Body of pancreas (tissue), 4 donors: Measurements from ENCODE around the gene MVB12B. TPM values are rescaled to one million over a fixed set of nuclear protein-coding genes. Genes with fewer than 3 reads are reported as not detected.

ENCODE experiments used
- ATAC-seq: fragments of 150-250 bp; one replicate; pipeline ENCODE4 v1.9.1; 2016
- DNase-seq, 4 donors: peaks; one replicate each; pipeline ENCODE4 v3.0.0-alpha.2; 2019
- H3K27ac ChIP-seq, 4 donors: fragments of 200-600 bp; sonication (generic); 1 replicate in 3 of 4; 2 replicates in 1 of 4; pipeline versions ENCODE4 v1.5.1 to v1.6.1; 2016 to 2019; ENCODE audit warnings: mild to moderate bottlenecking in 1 of 4, mixed read lengths in 1 of 4, moderate library complexity in 1 of 4
- H3K27me3 ChIP-seq, 2 donors: fragments of 200-600 bp; sonication (generic); one replicate each; pipeline ENCODE4 v1.6.0; 2016; ENCODE audit warnings: mild to moderate bottlenecking in 1 of 2
- H3K36me3 ChIP-seq, 2 donors: fragments of 200-600 bp; sonication (generic); replicated peaks in 1 of 2; 2 replicates each; pipeline ENCODE4 v1.5.1; 2016; ENCODE audit warnings: low read depth in 2 of 2; ENCODE audit not compliant: insufficient read depth in 1 of 2
- H3K4me1 ChIP-seq: fragments of 200-600 bp; sonication (generic); one replicate; pipeline ENCODE4 v1.6.0; 2016
- H3K4me3 ChIP-seq, 2 donors: fragments of 200-600 bp; sonication (generic); 1 replicate in 1 of 2; 2 replicates in 1 of 2; pipeline ENCODE4 v1.5.1; 2016 to 2019
- H3K9me3 ChIP-seq, 3 donors: fragments of 200-600 bp; sonication (generic); 1 replicate in 2 of 3; 2 replicates in 1 of 3; pipeline ENCODE4 v1.5.1; 2016
- POLR2A ChIP-seq, 3 donors: fragments of 450-650 bp; IDR thresholded peaks; one replicate each; pipeline ENCODE4 v1.6.1; 2016; ENCODE audit warnings: antibody characterized with exemption in 3 of 3, mild to moderate bottlenecking in 2 of 3
- WGBS, 2 donors: methylation state at CpG; one replicate each; pipeline ENCODE4 v1.1.5; 2017; 5-methylcytosine and 5-hydroxymethylcytosine counted together
- intact Hi-C: fragments of 100-400 bp; cut with DNase I; formaldehyde crosslinking; loops from one replicate; pipeline ENCODE4 v1.15.1; 2023
- total RNA-seq, 2 donors: library from RNA; depleted of rRNA; stranded (reverse); fragments of >200 nt; gene quantifications; one replicate each; pipeline ENCODE4 v1.1.0, GENCODE V29; 2016
- TF ChIP-seq, protein P1 (sequence below), 7 experiments: fragments of 450-650 bp in 4 of 7; fragments of 200-600 bp in 3 of 7; sonication (generic) in 3 of 7; IDR thresholded peaks; one replicate each; pipeline ENCODE4 v1.5.1; 2016 to 2019; ENCODE audit warnings: antibody characterized with exemption in 7 of 7

Gene MVB12B
- total RNA-seq, 2 donors from 2014 or later: 5.2 to 9.9 TPM

DNA sequence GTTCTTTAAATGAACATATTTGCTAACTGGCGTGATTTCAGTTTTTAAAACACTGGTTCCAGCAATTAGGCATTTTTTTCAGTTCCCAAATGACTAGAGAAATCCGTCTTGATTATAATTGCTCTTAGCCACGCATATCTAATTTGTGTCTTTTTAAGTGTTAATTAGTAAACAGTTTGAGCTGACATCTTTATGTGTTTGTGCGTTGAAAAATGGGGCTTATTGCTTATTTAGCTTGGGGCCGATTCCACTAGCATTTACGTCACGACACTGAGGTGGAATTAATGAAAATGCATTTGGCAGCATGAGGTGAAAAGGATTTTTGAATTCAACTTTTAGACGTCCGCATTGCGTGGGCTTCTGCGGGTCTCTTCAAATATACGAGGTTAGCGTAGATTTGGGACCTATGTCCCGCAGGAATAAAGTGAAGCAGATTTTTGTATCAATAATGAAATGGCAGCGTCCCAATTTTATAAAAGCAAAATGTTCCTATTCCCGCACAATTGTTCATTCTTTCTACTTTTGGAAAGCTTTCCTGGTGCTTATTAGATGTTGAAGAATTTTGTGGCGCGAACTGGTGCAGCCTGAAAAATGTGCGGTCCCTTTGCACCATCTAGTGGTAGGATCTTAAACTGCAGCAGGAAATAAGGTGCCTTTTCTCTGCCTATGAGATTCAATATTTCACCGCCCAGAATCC, 164.4 kb downstream of the MVB12B start:
- H3K9me3 ChIP-seq: no peaks in the 10 kb centered on the region
- WGBS, 2 donors: 49 to 55% methylated on average over 20 of the region's 20 CpGs
- intact Hi-C loops: no loop called here
- no peaks in the 10 kb centered on the region for H3K4me1 ChIP-seq
- peak; percentile 40 to 62 (median 48) for DNase-seq
- H3K4me3 ChIP-seq: no peak overlapping the region
- peak; percentile 66 for ATAC-seq
- TF ChIP-seq, protein P1, sequence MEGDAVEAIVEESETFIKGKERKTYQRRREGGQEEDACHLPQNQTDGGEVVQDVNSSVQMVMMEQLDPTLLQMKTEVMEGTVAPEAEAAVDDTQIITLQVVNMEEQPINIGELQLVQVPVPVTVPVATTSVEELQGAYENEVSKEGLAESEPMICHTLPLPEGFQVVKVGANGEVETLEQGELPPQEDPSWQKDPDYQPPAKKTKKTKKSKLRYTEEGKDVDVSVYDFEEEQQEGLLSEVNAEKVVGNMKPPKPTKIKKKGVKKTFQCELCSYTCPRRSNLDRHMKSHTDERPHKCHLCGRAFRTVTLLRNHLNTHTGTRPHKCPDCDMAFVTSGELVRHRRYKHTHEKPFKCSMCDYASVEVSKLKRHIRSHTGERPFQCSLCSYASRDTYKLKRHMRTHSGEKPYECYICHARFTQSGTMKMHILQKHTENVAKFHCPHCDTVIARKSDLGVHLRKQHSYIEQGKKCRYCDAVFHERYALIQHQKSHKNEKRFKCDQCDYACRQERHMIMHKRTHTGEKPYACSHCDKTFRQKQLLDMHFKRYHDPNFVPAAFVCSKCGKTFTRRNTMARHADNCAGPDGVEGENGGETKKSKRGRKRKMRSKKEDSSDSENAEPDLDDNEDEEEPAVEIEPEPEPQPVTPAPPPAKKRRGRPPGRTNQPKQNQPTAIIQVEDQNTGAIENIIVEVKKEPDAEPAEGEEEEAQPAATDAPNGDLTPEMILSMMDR (IDR thresholded peaks at IDR 0.05): peak; percentile 58 to 97 (median 90)
- TF ChIP-seq POLR2A (IDR thresholded peaks at IDR 0.05): no peak
- no peak overlapping the region for H3K27ac ChIP-seq
- H3K36me3 ChIP-seq: no peaks in the 10 kb centered on the region
- H3K27me3 ChIP-seq: no peaks in the 10 kb centered on the region

DNA sequence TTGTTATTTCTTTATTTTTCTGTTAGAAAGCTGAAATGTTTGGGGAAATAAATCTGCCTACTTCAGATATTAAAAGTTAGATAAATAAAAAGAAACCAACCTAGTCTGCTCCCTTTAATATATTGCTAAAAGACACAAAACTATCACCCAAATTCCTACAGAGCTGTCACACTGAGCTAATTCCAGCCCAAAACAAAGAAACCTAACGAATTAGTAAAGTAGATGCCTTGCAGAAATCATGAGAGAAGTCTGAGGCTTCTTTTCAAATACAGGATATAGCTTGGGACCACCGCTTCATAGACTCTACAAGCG, 164.9 kb downstream of the MVB12B start:
- Histone ChIP-seq H3K36me3 (no peaks in the 10 kb centered on the region), H3K4me1 (no peaks in the 10 kb centered on the region), H3K9me3 (no peaks in the 10 kb centered on the region), H3K4me3 (no peak overlapping the region), H3K27me3 (no peaks in the 10 kb centered on the region), H3K27ac (no peak overlapping the region)
- 63 to 66% methylated on average over 3 of the region's 3 CpGs for WGBS, 2 donors
- intact Hi-C loops: no loop called here
- DNase-seq (no peak), ATAC-seq (no peak)
- TF ChIP-seq, protein P1 (IDR thresholded peaks at IDR 0.05): peak in 1 of 7 experiments; percentile 16
- TF ChIP-seq POLR2A (IDR thresholded peaks at IDR 0.05): no peak

- Histone ChIP-seq H3K27me3 (no peaks in the 10 kb centered on the region), H3K4me3 (no peak overlapping the region), H3K27ac (no peak overlapping the region), H3K9me3 (no peaks in the 10 kb centered on the region), H3K36me3 (no peaks in the 10 kb centered on the region), H3K4me1 (no peaks in the 10 kb centered on the region)
- no peak for ATAC-seq
- DNase-seq: no peak
- no peak for TF ChIP-seq POLR2A (IDR thresholded peaks at IDR 0.05)
- TF ChIP-seq, protein P1 (IDR thresholded peaks at IDR 0.05): no peak
- intact Hi-C loops: no loop called here
- 80% methylated on average over 10 of the region's 10 CpGs for WGBS, 2 donors
Observed at GRCh38 chr9:126491949-126492348, 165.3 kb downstream of the MVB12B start.

DNA sequence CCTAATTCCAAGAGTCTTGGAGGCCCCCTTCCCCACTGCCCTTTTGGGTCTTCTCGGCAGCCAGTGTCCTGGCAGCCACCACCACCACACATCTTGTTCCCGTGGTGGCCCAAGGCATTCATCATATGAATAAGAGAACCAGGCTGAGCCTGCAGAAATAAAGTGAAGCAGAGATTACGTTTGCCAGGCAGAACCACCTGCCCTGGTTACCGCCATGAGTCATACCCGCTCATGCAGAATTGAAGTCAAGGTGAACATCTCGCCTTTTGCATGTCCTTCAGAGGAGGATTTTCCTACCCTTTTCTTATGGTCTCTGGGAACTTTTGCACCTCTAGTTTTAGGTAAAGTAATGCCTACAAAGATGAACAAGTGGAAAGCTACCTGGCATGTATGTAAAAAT, 167.6 kb downstream of the MVB12B start:
- no peaks in the 10 kb centered on the region for H3K9me3 ChIP-seq
- no peak for ATAC-seq
- intact Hi-C loops: no loop called here
- 91 to 92% methylated on average over 6 of the region's 6 CpGs for WGBS, 2 donors
- TF ChIP-seq, protein P1 (IDR thresholded peaks at IDR 0.05): no peak
- no peak for TF ChIP-seq POLR2A (IDR thresholded peaks at IDR 0.05)
- no peak overlapping the region for H3K4me3 ChIP-seq
- H3K27me3 ChIP-seq: no peaks in the 10 kb centered on the region
- no peak overlapping the region for H3K27ac ChIP-seq
- no peaks in the 10 kb centered on the region for H3K36me3 ChIP-seq
- no peak for DNase-seq
- H3K4me1 ChIP-seq: peaks cover 4% of the 10 kb centered on the region

DNA sequence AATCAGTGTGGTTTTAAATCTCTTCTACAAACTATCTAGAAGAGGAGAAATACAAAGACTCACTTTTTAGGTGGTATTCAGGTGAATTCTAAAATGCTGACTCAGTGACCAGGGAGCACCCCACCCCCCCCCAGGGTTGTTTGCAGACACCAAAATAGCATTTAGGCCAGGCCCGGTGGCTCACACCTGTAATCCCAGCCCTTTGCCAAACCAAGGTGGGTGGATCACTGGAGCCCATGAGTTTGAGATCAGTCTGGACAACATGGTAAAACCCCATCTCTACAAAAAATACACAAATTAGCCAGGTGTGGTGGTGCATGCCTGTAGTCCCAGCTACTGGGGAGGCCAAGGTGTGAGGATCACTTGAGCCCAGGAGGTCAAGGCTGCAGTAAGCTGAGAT, 168.1 kb downstream of the MVB12B start:
- TF ChIP-seq, protein P1 (IDR thresholded peaks at IDR 0.05): no peak
- no peak for TF ChIP-seq POLR2A (IDR thresholded peaks at IDR 0.05)
- no peak for DNase-seq
- H3K27me3 ChIP-seq: peaks cover 0 to 4% of the 10 kb centered on the region in 2 donors
- intact Hi-C loops: no loop called here
- H3K36me3 ChIP-seq: no peaks in the 10 kb centered on the region
- no peak for ATAC-seq
- peaks cover 9% of the 10 kb centered on the region for H3K4me1 ChIP-seq
- H3K4me3 ChIP-seq: no peak overlapping the region
- H3K9me3 ChIP-seq: no peaks in the 10 kb centered on the region
- 69 to 75% methylated on average over 1 of the region's 1 CpG for WGBS, 2 donors
- H3K27ac ChIP-seq: no peak overlapping the region
